GM23338 (cell line): ENCODE measurements around the gene TRIM32. TPM values are rescaled to one million over a fixed set of nuclear protein-coding genes. Genes with fewer than 3 reads are reported as not detected.

Experiments used
- ATAC-seq: fragments of 200-7000 bp; cut with Tn5 transposase; 3 replicates; pipeline ENCODE4 v1.9.1; 2020
- DNase-seq: peaks from one replicate; pipeline ENCODE4 v3.0.0-alpha.2; 2015; ENCODE audit warnings: low spot score
- H2AFZ ChIP-seq: fragments of 200-600 bp; sonication (generic); 2 replicates; pipeline ENCODE4 v1.8.0; 2016; ENCODE audit warnings: antibody characterized with exemption, mild to moderate bottlenecking, moderate library complexity
- H3F3A ChIP-seq: fragments of 200-600 bp; sonication (generic); replicated peaks from 2 replicates; pipeline ENCODE4 v1.8.0; 2017; ENCODE audit warnings: antibody characterized with exemption, mixed run types, low read depth
- H3K27ac ChIP-seq: fragments of 200-600 bp; sonication (generic); 2 replicates; pipeline ENCODE4 v1.6.1; 2016; ENCODE audit warnings: low read depth
- H3K27me3 ChIP-seq: fragments of 200-600 bp; sonication (generic); 2 replicates; pipeline ENCODE4 v1.8.0; 2016; ENCODE audit warnings: mild to moderate bottlenecking, mixed run types, moderate library complexity; ENCODE audit not compliant: insufficient read depth
- H3K36me3 ChIP-seq: fragments of 200-600 bp; sonication (generic); 2 replicates; pipeline ENCODE4 v1.8.0; 2016; ENCODE audit warnings: mild to moderate bottlenecking; ENCODE audit not compliant: insufficient read depth
- H3K4me1 ChIP-seq: fragments of 200-600 bp; sonication (generic); 2 replicates; pipeline ENCODE4 v1.8.0; 2016; ENCODE audit warnings: mild to moderate bottlenecking, moderate library complexity; ENCODE audit not compliant: insufficient read depth
- H3K4me2 ChIP-seq: fragments of 200-600 bp; sonication (generic); 2 replicates; pipeline ENCODE4 v1.7.1; 2017; ENCODE audit warnings: mixed run types
- H3K4me3 ChIP-seq: fragments of 200-600 bp; sonication (generic); 2 replicates; pipeline ENCODE4 v1.6.1; 2016; ENCODE audit warnings: mixed run types
- H3K79me2 ChIP-seq: fragments of 200-600 bp; sonication (generic); replicated peaks from 2 replicates; pipeline ENCODE4 v1.8.0; 2017; ENCODE audit warnings: mild to moderate bottlenecking; ENCODE audit not compliant: insufficient read depth
- H3K9me2 ChIP-seq: fragments of 200-600 bp; sonication (generic); 2 replicates; pipeline ENCODE4 v1.8.0; 2017; ENCODE audit not compliant: insufficient read depth
- H4K20me1 ChIP-seq: fragments of 200-600 bp; sonication (generic); replicated peaks from 2 replicates; pipeline ENCODE4 v1.8.0; 2017; ENCODE audit warnings: mild to moderate bottlenecking; ENCODE audit not compliant: insufficient read depth
- H3K27ac Mint-ChIP-seq: 2 replicates; pipeline ENCODE4 v1.8.0; 2020; ENCODE audit warnings: inconsistent platforms, mild to moderate bottlenecking, moderate library complexity, mixed read lengths
- H3K27me3 Mint-ChIP-seq: 3 replicates; pipeline ENCODE4 v1.8.0; 2022; ENCODE audit warnings: low read depth, mild to moderate bottlenecking, moderate library complexity, mixed read lengths, inconsistent platforms; ENCODE audit not compliant: insufficient read depth, poor library complexity
- H3K36me3 Mint-ChIP-seq: 3 replicates; pipeline ENCODE4 v1.8.0; 2021; ENCODE audit warnings: low read depth, mild to moderate bottlenecking, inconsistent platforms, moderate library complexity, mixed read lengths
- H3K4me1 Mint-ChIP-seq: 3 replicates; pipeline ENCODE4 v1.8.0; 2020; ENCODE audit warnings: mild to moderate bottlenecking, inconsistent platforms, mixed read lengths
- H3K4me3 Mint-ChIP-seq: 3 replicates; pipeline ENCODE4 v1.8.0; 2021; ENCODE audit warnings: moderate library complexity, mild to moderate bottlenecking, inconsistent platforms, mixed read lengths
- H3K9me3 Mint-ChIP-seq: 3 replicates; pipeline ENCODE4 v1.8.0; 2020; ENCODE audit warnings: moderate library complexity, mild to moderate bottlenecking, inconsistent platforms, mixed read lengths
- CREB1 ChIP-seq: fragments of 250-450 bp; sonication (Bioruptor Pico); IDR thresholded peaks from 2 replicates; pipeline ENCODE4 v1.5.0; 2020; ENCODE audit warnings: low read depth, mild to moderate bottlenecking, moderate library complexity
- CTCF ChIP-seq, 2 experiments: fragments of 200-600 bp in 1 of 2; sonication (generic) in 1 of 2; conservative IDR thresholded peaks; 2 replicates each; pipeline versions ENCODE4 v1.5.1 to v1.6.1; 2016 to 2017; ENCODE audit warnings: antibody characterized with exemption in 2 of 2, low read depth in 2 of 2, mild to moderate bottlenecking in 2 of 2, moderate library complexity in 1 of 2
- ETS1 ChIP-seq: IDR thresholded peaks from 2 replicates; pipeline ENCODE4 v1.6.1; 2016; ENCODE audit warnings: antibody characterized with exemption
- JUNB ChIP-seq: IDR thresholded peaks from one replicate; pipeline ENCODE4 v1.6.1; 2016; ENCODE audit warnings: antibody characterized with exemption; ENCODE audit not compliant: unreplicated experiment
- NANOG ChIP-seq: IDR thresholded peaks from 2 replicates; pipeline ENCODE4 v1.6.1; 2016; ENCODE audit warnings: antibody characterized with exemption, borderline replicate concordance
- POLR2AphosphoS5 ChIP-seq: IDR thresholded peaks from 2 replicates; pipeline ENCODE4 v1.6.1; 2016; ENCODE audit warnings: antibody characterized with exemption, low read depth
- REST ChIP-seq: IDR thresholded peaks from one replicate; pipeline ENCODE4 v1.6.1; 2018; ENCODE audit warnings: antibody characterized with exemption; ENCODE audit not compliant: unreplicated experiment
- STAT1 ChIP-seq: IDR thresholded peaks from one replicate; pipeline ENCODE4 v1.6.1; 2016; ENCODE audit warnings: antibody characterized with exemption; ENCODE audit not compliant: unreplicated experiment
- ZNF114 ChIP-seq: fragments of 250-450 bp; sonication (Bioruptor Pico); IDR thresholded peaks from 2 replicates; pipeline ENCODE4 v1.5.0; 2020; ENCODE audit warnings: mild to moderate bottlenecking, moderate library complexity
- ZNF331 ChIP-seq: fragments of 250-450 bp; sonication (Bioruptor Pico); IDR thresholded peaks from 2 replicates; pipeline ENCODE4 v1.5.0; 2020; ENCODE audit warnings: low read depth, mild to moderate bottlenecking, moderate library complexity
- polyA plus RNA-seq: library from polyadenylated mRNA; unstranded; fragments of >200 nt; fragmentation: Nextera tagmentation; extraction: Ambion mirVana; gene quantifications from 2 replicates; pipeline ENCODE4 v1.2.1, GENCODE V29; 2016
- total RNA-seq: library from RNA; depleted of rRNA; stranded (reverse); fragments of >200 nt; shearing (Covaris generic); gene quantifications from 2 replicates; pipeline ENCODE4 v1.2.3, GENCODE V29; 2014

The TRIM32 gene
- total and polyA plus RNA-seq, 2 experiments from 2014 or later = 6.7 to 16.3 TPM

DNA sequence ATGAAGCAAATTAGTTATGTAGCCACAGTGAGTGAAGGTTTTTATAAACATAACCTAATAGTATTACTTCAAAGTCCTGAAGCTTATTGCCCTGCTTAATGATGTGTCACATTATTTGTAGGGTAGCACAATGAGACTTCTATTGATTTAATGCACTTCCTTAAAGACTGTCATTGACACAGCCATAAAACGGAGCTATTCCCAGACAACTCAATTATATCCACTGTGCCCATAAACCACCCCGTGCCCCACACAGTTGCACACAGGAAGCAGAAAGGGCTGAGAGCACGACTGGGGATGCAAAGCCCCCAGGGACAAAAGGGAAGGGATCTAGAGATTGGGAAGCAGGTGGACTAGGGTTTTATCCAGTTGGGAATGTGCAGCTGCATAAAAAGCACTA lies 37.0 kb downstream of the TRIM32 start (continued):
- TF ChIP-seq ETS1 (no peak), POLR2AphosphoS5 (no peak), CREB1 (CRISPR knock-in tag) (no peak), NANOG (no peak)

- no peaks in the 10 kb centered on the region for H3F3A ChIP-seq
- no peak overlapping the region for H2AFZ ChIP-seq
- no peaks in the 10 kb centered on the region for H3K4me1 ChIP-seq
- no peak overlapping the region for H3K4me2 ChIP-seq
- H4K20me1 ChIP-seq = no peaks in the 10 kb centered on the region
- Mint-ChIP-seq H3K9me3 (no peaks in the 10 kb centered on the region), H3K27me3 (peaks cover 4% of the 10 kb centered on the region), H3K4me1 (peaks cover 9% of the 10 kb centered on the region; the same call in 2 of the 3 replicates), H3K36me3 (no peaks in the 10 kb centered on the region), H3K4me3 (no peak overlapping the region), H3K27ac (peak overlapping the region; percentile 43)
- no peak overlapping the region for H3K27ac ChIP-seq
- TF ChIP-seq CTCF (conservative IDR thresholded peaks at IDR 0.05; ENCODE audit: low read depth in 2 of 2) (no peak), CREB1 (CRISPR knock-in tag) (no peak), ETS1 (no peak), JUNB (no peak), ZNF114 (CRISPR knock-in tag) (no peak), NANOG (no peak), REST (no peak), POLR2AphosphoS5 (no peak), ZNF331 (CRISPR knock-in tag) (no peak), STAT1 (no peak)
- no peaks in the 10 kb centered on the region for H3K27me3 ChIP-seq
- no peaks in the 10 kb centered on the region for H3K79me2 ChIP-seq
- peak; percentile 58 for ATAC-seq
- no peaks in the 10 kb centered on the region for H3K9me2 ChIP-seq
- no peak for DNase-seq
- H3K36me3 ChIP-seq = no peaks in the 10 kb centered on the region
- no peak overlapping the region for H3K4me3 ChIP-seq
These were observed 39.5 kb downstream of the TRIM32 start for GRCh38 chr9:116726602-116727001.
